Peyer's patch (tissue), 4 donors: Measurements from ENCODE around the gene GPS1.

ENCODE experiments used
- CTCF ChIP-seq, 6 experiments: fragments of 450-650 bp in 4 of 6; fragments of 200-600 bp in 2 of 6; sonication (generic) in 1 of 6; IDR thresholded peaks; one replicate each; pipeline ENCODE4 v1.5.1; 2017 to 2019; ENCODE audit warnings: antibody characterized with exemption in 6 of 6, mild to moderate bottlenecking in 3 of 6, moderate library complexity in 1 of 6
- POLR2A ChIP-seq, 2 donors: fragments of 450-650 bp; IDR thresholded peaks; one replicate each; pipeline ENCODE4 v1.5.1; 2017; ENCODE audit warnings: antibody characterized with exemption in 2 of 2, mild to moderate bottlenecking in 2 of 2, moderate library complexity in 2 of 2

- TF ChIP-seq CTCF (IDR thresholded peaks at IDR 0.05) (no peak), POLR2A (IDR thresholded peaks at IDR 0.05) (no peak)
These were observed 34.0 kb upstream of the GPS1 start for GRCh38 chr17:82017612-82018151.
